OCI-LY1 (cell line): Measurements from ENCODE around the gene ZMIZ1.

Experiments
- CTCF ChIP-seq: fragments of 200-600 bp; sonication (generic), shearing (Covaris generic); IDR thresholded peaks from 2 replicates; pipeline ENCODE4 v1.5.1; 2017; ENCODE audit warnings: mild to moderate bottlenecking, antibody characterized with exemption, low read length, moderate library complexity, mixed read lengths
- EZH2 ChIP-seq: fragments of 200-600 bp; sonication (generic), shearing (Covaris generic); IDR thresholded peaks from 2 replicates; pipeline ENCODE4 v1.8.0; 2017; ENCODE audit warnings: borderline replicate concordance, mixed run types, mild to moderate bottlenecking, antibody characterized with exemption, low read length, moderate library complexity, mixed read lengths

- TF ChIP-seq CTCF: no peak
- no peak for TF ChIP-seq EZH2
Measured at GRCh38 chr10:79234391-79235315, 165.9 kb downstream of the ZMIZ1 start.
